SH-SY5Y (cell line): ENCODE data around the gene SATB1.

ENCODE experiments used
- GATA2 ChIP-seq: IDR thresholded peaks from 2 replicates; pipeline ENCODE4 v1.6.1; 2011; ENCODE audit warnings: mild to moderate bottlenecking, low read depth, low read length
- GATA3 ChIP-seq: IDR thresholded peaks from 2 replicates; pipeline ENCODE4 v1.6.1; 2011; ENCODE audit warnings: low read depth, mild to moderate bottlenecking, low read length, moderate library complexity

DNA sequence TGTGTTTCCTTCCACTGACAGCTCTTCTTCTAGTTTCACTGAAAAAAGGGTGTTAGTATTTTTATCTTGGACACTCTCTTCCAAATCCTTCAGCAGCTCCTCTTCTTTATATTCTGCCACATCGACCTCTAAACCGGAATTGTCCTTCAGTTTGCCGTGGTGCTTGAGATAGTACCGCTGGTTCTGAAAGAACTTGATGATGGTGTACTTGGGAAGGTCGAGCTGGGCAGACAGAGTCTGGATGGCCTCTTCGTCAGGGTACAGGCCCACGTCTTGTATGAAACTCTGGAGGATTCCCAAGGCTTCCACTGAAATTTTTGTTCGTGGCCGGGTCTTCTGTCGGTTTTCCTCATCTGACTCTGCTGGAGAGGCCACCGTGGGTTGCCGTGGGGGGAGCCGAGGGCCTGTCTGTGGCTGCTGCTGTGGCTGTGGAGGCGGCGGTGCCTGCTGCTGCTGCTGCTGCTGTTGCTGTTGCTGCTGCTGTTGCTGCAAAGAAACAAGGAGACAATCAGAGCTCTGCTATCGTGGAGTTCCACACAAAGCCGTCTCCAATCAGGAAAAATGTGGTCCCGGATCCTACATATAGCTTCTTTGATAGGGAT is 75.8 kb downstream of the SATB1 start:
- TF ChIP-seq GATA2 (no peak), GATA3 (no peak)
